Upper lobe of left lung (tissue), 6 donors: Measurements from ENCODE around the gene CRYBG1. TPM values are rescaled to one million over a fixed set of nuclear protein-coding genes. Genes with fewer than 3 reads are reported as not detected.
A peak's percentile ranks its signal among the peaks of the same experiment; 100 is the strongest.

ENCODE experiments used
- ATAC-seq, 2 donors: fragments of 200-7000 bp; cut with Tn5 transposase; one replicate each; pipeline ENCODE4 v1.9.1; 2022; ENCODE audit warnings: mild to moderate bottlenecking in 2 of 2, moderate library complexity in 2 of 2; ENCODE audit not compliant: low FRiP score in 2 of 2
- DNase-seq, 2 donors: peaks; one replicate each; pipeline ENCODE4 v3.0.0-alpha.2; 2019 to 2020
- H3K27ac ChIP-seq, 4 donors: fragments of 200-600 bp; sonication (generic); one replicate each; pipeline ENCODE4 v1.5.1; 2016 to 2019
- H3K27me3 ChIP-seq, 4 donors: fragments of 200-600 bp; sonication (generic); one replicate each; pipeline ENCODE4 v1.5.1; 2017 to 2019
- H3K36me3 ChIP-seq, 4 donors: fragments of 200-600 bp; sonication (generic); one replicate each; pipeline ENCODE4 v1.5.1; 2016 to 2019
- H3K4me1 ChIP-seq, 4 donors: fragments of 200-600 bp; sonication (generic); one replicate each; pipeline ENCODE4 v1.5.1; 2018 to 2019
- H3K4me3 ChIP-seq, 4 donors: fragments of 200-600 bp; sonication (generic); one replicate each; pipeline ENCODE4 v1.5.1; 2017 to 2019; ENCODE audit warnings: mild to moderate bottlenecking in 2 of 4, moderate library complexity in 1 of 4
- H3K9me3 ChIP-seq, 4 donors: fragments of 200-600 bp; sonication (generic); one replicate each; pipeline ENCODE4 v1.5.1; 2018 to 2019
- CTCF ChIP-seq, 6 experiments: fragments of 450-650 bp in 4 of 6; fragments of 200-600 bp in 2 of 6; sonication (generic) in 2 of 6; IDR thresholded peaks; one replicate each; pipeline ENCODE4 v1.5.1; 2016 to 2019; ENCODE audit warnings: antibody characterized with exemption in 6 of 6
- EP300 ChIP-seq, 4 donors: sonication (generic); formaldehyde crosslinking; IDR thresholded peaks; one replicate each; pipeline ENCODE4 v1.5.1; 2017; ENCODE audit warnings: antibody characterized with exemption in 4 of 4, control low read depth in 2 of 4
- POLR2A ChIP-seq, 4 donors: fragments of 450-650 bp; IDR thresholded peaks; one replicate each; pipeline ENCODE4 v1.5.1; 2016 to 2017; ENCODE audit warnings: antibody characterized with exemption in 4 of 4, mild to moderate bottlenecking in 2 of 4
- POLR2AphosphoS5 ChIP-seq, 2 donors: sonication (generic); formaldehyde crosslinking; IDR thresholded peaks; one replicate each; pipeline ENCODE4 v1.5.1; 2017; ENCODE audit warnings: antibody characterized with exemption in 2 of 2
- WGBS, 2 donors: methylation state at CpG; one replicate each; pipeline ENCODE4 v1.1.5; 2017 to 2018; 5-methylcytosine and 5-hydroxymethylcytosine counted together
- total RNA-seq, 6 donors: library from RNA; depleted of rRNA in 4 of 6; stranded (reverse); fragments of >200 nt in 4 of 6; gene quantifications; one replicate each; pipeline versions ENCODE4 v1.1.0 to v1.2.1, GENCODE V29; 2016 to 2021
- donor health status: DM: no; HTN: no; CAD: no; lungs with moderate emphysema.
- donor health status: DM: no; HTN: yes; CAD: no; lungs with severe emphysema.

CRYBG1 gene
- total RNA-seq, 6 donors from 2014 or later, result 17.8 to 35.1 (median 25.5) TPM

- TF ChIP-seq POLR2AphosphoS5 (IDR thresholded peaks at IDR 0.05) (no peak), POLR2A (IDR thresholded peaks at IDR 0.05) (no peak), EP300 (IDR thresholded peaks at IDR 0.05) (no peak), CTCF (IDR thresholded peaks at IDR 0.05) (peak in 4 of 6 experiments; percentile 38 to 56 (median 50))
- Histone ChIP-seq H3K4me3 (no peak overlapping the region), H3K9me3 (no peaks in the 10 kb centered on the region), H3K4me1 (peaks cover 0 to 7% (median 0%) of the 10 kb centered on the region in 4 donors), H3K36me3 (no peaks in the 10 kb centered on the region), H3K27me3 (no peaks in the 10 kb centered on the region), H3K27ac (no peak overlapping the region)
- peak in 1 of 2 donors; percentile 44 for DNase-seq
- 30 to 33% methylated on average over 5 of the region's 5 CpGs for WGBS, 2 donors
- ATAC-seq, result peak; percentile 76 to 80
Observed at GRCh38 chr6:106334646-106335448, 25.7 kb upstream of the CRYBG1 start.

- 16 to 22% methylated on average over 9 of the region's 9 CpGs for WGBS, 2 donors
- no peaks in the 10 kb centered on the region for H3K36me3 ChIP-seq
- peaks cover 0 to 7% (median 0%) of the 10 kb centered on the region in 4 donors for H3K4me1 ChIP-seq
- no peaks in the 10 kb centered on the region for H3K27me3 ChIP-seq
- DNase-seq (peak in 1 of 2 donors; percentile 46), ATAC-seq (peak; percentile 83 to 90)
- H3K9me3 ChIP-seq, result no peaks in the 10 kb centered on the region
- no peak overlapping the region for H3K4me3 ChIP-seq
- H3K27ac ChIP-seq, result no peak overlapping the region
- no peak for TF ChIP-seq POLR2AphosphoS5 (IDR thresholded peaks at IDR 0.05)
- TF ChIP-seq CTCF (IDR thresholded peaks at IDR 0.05), result peak; percentile 29 to 68 (median 57)
- TF ChIP-seq POLR2A (IDR thresholded peaks at IDR 0.05), result no peak
- TF ChIP-seq EP300 (IDR thresholded peaks at IDR 0.05), result no peak
Observed at GRCh38 chr6:106339334-106340029, 21.0 kb upstream of the CRYBG1 start.

- DNase-seq, result no peak
- Histone ChIP-seq H3K9me3 (no peaks in the 10 kb centered on the region), H3K36me3 (no peaks in the 10 kb centered on the region), H3K27ac (no peak overlapping the region), H3K4me1 (no peaks in the 10 kb centered on the region), H3K4me3 (no peak overlapping the region), H3K27me3 (no peaks in the 10 kb centered on the region)
- ATAC-seq, result no peak
- WGBS, 2 donors, result 69 to 77% methylated on average over 1 of the region's 1 CpG
- no peak for TF ChIP-seq CTCF (IDR thresholded peaks at IDR 0.05)
- no peak for TF ChIP-seq POLR2AphosphoS5 (IDR thresholded peaks at IDR 0.05)
- no peak for TF ChIP-seq EP300 (IDR thresholded peaks at IDR 0.05)
- no peak for TF ChIP-seq POLR2A (IDR thresholded peaks at IDR 0.05)
Observed at GRCh38 chr6:106347219-106347618, 13.3 kb upstream of the CRYBG1 start.

GRCh38 chr6:106356378-106356777 is 4.1 kb upstream of the CRYBG1 start:
- Histone ChIP-seq H3K27ac (no peak overlapping the region), H3K4me3 (no peak overlapping the region), H3K27me3 (peaks cover 0 to 14% (median 9%) of the 10 kb centered on the region in 4 donors), H3K4me1 (peaks cover 8 to 16% (median 13%) of the 10 kb centered on the region in 4 donors), H3K36me3 (no peaks in the 10 kb centered on the region), H3K9me3 (no peaks in the 10 kb centered on the region)
- DNase-seq (no peak), ATAC-seq (no peak)
- no peak for TF ChIP-seq CTCF (IDR thresholded peaks at IDR 0.05)
- TF ChIP-seq POLR2AphosphoS5 (IDR thresholded peaks at IDR 0.05), result no peak
- no peak for TF ChIP-seq EP300 (IDR thresholded peaks at IDR 0.05)
- TF ChIP-seq POLR2A (IDR thresholded peaks at IDR 0.05), result no peak
- 86 to 87% methylated on average over 1 of the region's 1 CpG for WGBS, 2 donors
